ENCODE measurements around the gene RTF1.
"Not testable (repeated sequence)": the region's sequence is repeated elsewhere in the genome, so short reads cannot be mapped to it uniquely, and the experiment has no call there.

The RTF1 gene

GRCh38 chr15:41435037-41435786, 18.3 kb downstream of the RTF1 start:
- Histone ChIP-seq H3K4me1 (ENCODE audit: control insufficient read depth, insufficient read depth, low read length) (no peaks in the 10 kb centered on the region), H3K36me3 (ENCODE audit: control insufficient read depth, insufficient read depth, low read length) (no peaks in the 10 kb centered on the region), H3K4me3 (ENCODE audit: insufficient read depth, low read depth, low read length) (no peak overlapping the region), H3K27me3 (ENCODE audit: control insufficient read depth, insufficient read depth, low read length, poor library complexity, severe bottlenecking) (no peaks in the 10 kb centered on the region), H3K27ac (ENCODE audit: insufficient read depth, low read depth, low read length, poor library complexity, severe bottlenecking) (no peak overlapping the region), H3K9me3 (ENCODE audit: control insufficient read depth, low read length) (no peaks in the 10 kb centered on the region)
- 95 to 98% methylated on average over 4 of the region's 4 CpGs for WGBS, 2 experiments

DNA sequence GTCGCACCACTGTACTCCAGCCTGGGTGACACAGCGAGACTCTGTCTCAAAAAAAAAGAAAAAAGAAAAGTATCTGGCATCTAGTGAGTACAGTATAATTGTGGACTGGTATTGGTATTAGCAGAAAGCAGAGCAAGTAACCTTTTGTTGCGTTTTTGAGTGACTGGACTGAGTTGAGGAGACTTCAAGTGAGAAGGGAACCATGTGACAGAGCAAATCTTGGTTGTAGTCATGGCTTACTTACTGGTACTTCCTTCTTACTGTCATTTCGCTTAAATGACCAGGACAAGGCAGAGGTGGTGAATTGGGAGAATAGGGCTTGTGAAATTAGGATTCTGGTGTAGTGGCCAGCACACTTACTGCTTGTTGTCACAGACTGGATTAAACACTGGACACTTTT, 20.6 kb downstream of the RTF1 start:
- no peaks in the 10 kb centered on the region for H3K4me1 ChIP-seq (ENCODE audit: control insufficient read depth, insufficient read depth, low read length)
- H3K9me3 ChIP-seq (ENCODE audit: control insufficient read depth, low read length): no peaks in the 10 kb centered on the region
- H3K27me3 ChIP-seq (ENCODE audit: control insufficient read depth, insufficient read depth, low read length, poor library complexity, severe bottlenecking): no peaks in the 10 kb centered on the region
- H3K4me3 ChIP-seq (ENCODE audit: insufficient read depth, low read depth, low read length): no peak overlapping the region
- 90 to 97% methylated on average over 4 of the region's 4 CpGs for WGBS, 2 experiments
- H3K36me3 ChIP-seq (ENCODE audit: control insufficient read depth, insufficient read depth, low read length): no peaks in the 10 kb centered on the region
- no peak overlapping the region for H3K27ac ChIP-seq (ENCODE audit: insufficient read depth, low read depth, low read length, poor library complexity, severe bottlenecking)

GRCh38 chr15:41438206-41438605, 21.3 kb downstream of the RTF1 start:
- Histone ChIP-seq H3K9me3 (ENCODE audit: control insufficient read depth, low read length) (no peaks in the 10 kb centered on the region), H3K36me3 (ENCODE audit: control insufficient read depth, insufficient read depth, low read length) (peaks cover 3% of the 10 kb centered on the region), H3K27me3 (ENCODE audit: control insufficient read depth, insufficient read depth, low read length, poor library complexity, severe bottlenecking) (no peaks in the 10 kb centered on the region), H3K4me1 (ENCODE audit: control insufficient read depth, insufficient read depth, low read length) (no peaks in the 10 kb centered on the region), H3K4me3 (ENCODE audit: insufficient read depth, low read depth, low read length) (no peak overlapping the region), H3K27ac (ENCODE audit: insufficient read depth, low read depth, low read length, poor library complexity, severe bottlenecking) (no peak overlapping the region)
- whole genome bisulfite sequencing, 2 experiments: 95% methylated on average over 11 of the region's 11 CpGs

DNA sequence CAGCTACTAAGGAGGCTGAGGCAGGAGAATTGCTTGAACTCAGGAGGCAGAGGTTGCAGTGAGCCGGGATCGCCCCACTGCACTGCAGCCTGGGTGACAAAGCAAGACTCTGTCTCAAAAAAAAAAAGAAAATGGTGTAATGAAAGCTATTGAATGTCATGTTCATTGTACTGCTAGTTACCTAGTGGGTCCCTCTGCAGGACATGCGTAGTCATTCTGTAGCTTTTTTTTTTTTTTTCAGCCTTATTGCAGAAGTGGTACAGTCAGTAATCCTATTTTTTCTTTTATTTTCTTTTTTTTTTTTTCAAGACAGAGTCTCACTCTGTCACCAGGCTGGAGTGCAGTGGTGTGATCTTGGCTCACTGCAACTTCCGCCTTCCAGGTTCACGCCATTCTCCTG, 21.9 kb downstream of the RTF1 start:
- H3K27me3 ChIP-seq (ENCODE audit: control insufficient read depth, insufficient read depth, low read length, poor library complexity, severe bottlenecking); H3K36me3 ChIP-seq (ENCODE audit: control insufficient read depth, insufficient read depth, low read length); H3K4me1 ChIP-seq (ENCODE audit: control insufficient read depth, insufficient read depth, low read length); H3K27ac ChIP-seq (ENCODE audit: insufficient read depth, low read depth, low read length, poor library complexity, severe bottlenecking); H3K4me3 ChIP-seq (ENCODE audit: insufficient read depth, low read depth, low read length); H3K9me3 ChIP-seq (ENCODE audit: control insufficient read depth, low read length): not testable (repeated sequence)
- 90 to 96% methylated on average over 5 of the region's 5 CpGs for WGBS, 2 experiments

DNA sequence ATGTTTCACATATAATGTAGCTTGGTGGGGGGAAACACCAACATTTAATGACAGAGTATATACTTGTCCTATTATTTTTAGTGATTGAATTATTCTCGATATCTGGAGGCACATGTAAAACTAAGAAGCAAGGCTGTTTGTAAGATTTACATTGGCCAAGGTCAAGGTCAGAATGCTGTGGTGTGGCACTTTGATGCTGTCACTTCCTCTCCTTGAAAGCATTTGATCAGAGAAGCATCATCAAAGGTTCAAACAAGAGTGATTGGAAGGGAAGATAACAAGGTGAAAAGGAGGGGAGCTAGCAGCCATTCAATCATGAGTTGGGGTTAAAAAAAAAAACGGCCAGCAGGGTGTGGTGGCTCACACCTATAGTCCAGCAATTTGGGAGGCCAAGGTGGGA, 26.4 kb downstream of the RTF1 start:
- Histone ChIP-seq H3K9me3 (ENCODE audit: control insufficient read depth, low read length) (no peaks in the 10 kb centered on the region), H3K4me1 (ENCODE audit: control insufficient read depth, insufficient read depth, low read length) (no peaks in the 10 kb centered on the region), H3K4me3 (ENCODE audit: insufficient read depth, low read depth, low read length) (no peak overlapping the region), H3K27ac (ENCODE audit: insufficient read depth, low read depth, low read length, poor library complexity, severe bottlenecking) (no peak overlapping the region), H3K27me3 (ENCODE audit: control insufficient read depth, insufficient read depth, low read length, poor library complexity, severe bottlenecking) (no peaks in the 10 kb centered on the region), H3K36me3 (ENCODE audit: control insufficient read depth, insufficient read depth, low read length) (peaks cover 5% of the 10 kb centered on the region)
- WGBS, 2 experiments: 96 to 100% methylated on average over 2 of the region's 2 CpGs

- peaks cover 5% of the 10 kb centered on the region for H3K36me3 ChIP-seq (ENCODE audit: control insufficient read depth, insufficient read depth, low read length)
- H3K27me3 ChIP-seq (ENCODE audit: control insufficient read depth, insufficient read depth, low read length, poor library complexity, severe bottlenecking): no peaks in the 10 kb centered on the region
- H3K4me3 ChIP-seq (ENCODE audit: insufficient read depth, low read depth, low read length): no peak overlapping the region
- H3K27ac ChIP-seq (ENCODE audit: insufficient read depth, low read depth, low read length, poor library complexity, severe bottlenecking): no peak overlapping the region
- no peaks in the 10 kb centered on the region for H3K4me1 ChIP-seq (ENCODE audit: control insufficient read depth, insufficient read depth, low read length)
- no peaks in the 10 kb centered on the region for H3K9me3 ChIP-seq (ENCODE audit: control insufficient read depth, low read length)
Measured at GRCh38 chr15:41445399-41445798, 28.5 kb downstream of the RTF1 start.

DNA sequence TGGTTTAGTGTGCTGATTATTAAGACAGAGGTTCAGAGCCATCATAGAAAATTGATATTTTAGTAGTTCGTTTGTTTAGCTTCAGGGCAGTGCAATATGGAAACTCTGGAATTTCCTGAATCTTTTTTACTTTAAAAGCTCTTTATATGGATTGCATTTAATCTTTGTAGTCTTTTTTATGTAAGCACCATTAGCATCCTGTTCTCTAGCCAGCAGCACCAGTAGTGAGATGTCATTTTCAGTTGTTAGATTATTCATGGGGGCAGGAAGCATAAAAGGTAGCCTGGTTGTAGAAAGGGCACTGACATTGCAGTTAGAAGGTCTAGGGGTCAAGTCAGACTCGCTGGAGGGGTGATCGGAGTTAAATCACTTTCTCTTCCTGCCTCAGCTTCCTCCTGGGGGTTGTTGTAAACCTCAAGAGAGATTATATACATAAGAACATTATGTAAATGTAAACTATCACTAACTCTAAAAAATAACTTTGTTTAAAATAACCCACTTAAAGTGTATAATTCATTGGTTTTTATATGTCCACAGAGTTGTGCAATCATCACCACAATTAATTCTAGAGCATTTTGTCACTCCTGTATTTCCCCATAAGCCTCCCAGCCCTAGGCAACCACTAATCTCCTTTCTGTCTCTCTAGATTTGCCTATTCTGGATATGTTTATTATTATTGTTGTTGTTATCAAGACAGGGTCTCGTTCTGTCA, 45.3 kb downstream of the RTF1 start:
- Histone ChIP-seq H3K4me1 (ENCODE audit: control insufficient read depth, insufficient read depth, low read length) (no peaks in the 10 kb centered on the region), H3K36me3 (ENCODE audit: control insufficient read depth, insufficient read depth, low read length) (peaks cover 33% of the 10 kb centered on the region), H3K4me3 (ENCODE audit: insufficient read depth, low read depth, low read length) (no peak overlapping the region), H3K27me3 (ENCODE audit: control insufficient read depth, insufficient read depth, low read length, poor library complexity, severe bottlenecking) (no peaks in the 10 kb centered on the region), H3K9me3 (ENCODE audit: control insufficient read depth, low read length) (no peaks in the 10 kb centered on the region), H3K27ac (ENCODE audit: insufficient read depth, low read depth, low read length, poor library complexity, severe bottlenecking) (no peak overlapping the region)
- whole genome bisulfite sequencing, 2 experiments: 98 to 99% methylated on average over 4 of the region's 4 CpGs

DNA sequence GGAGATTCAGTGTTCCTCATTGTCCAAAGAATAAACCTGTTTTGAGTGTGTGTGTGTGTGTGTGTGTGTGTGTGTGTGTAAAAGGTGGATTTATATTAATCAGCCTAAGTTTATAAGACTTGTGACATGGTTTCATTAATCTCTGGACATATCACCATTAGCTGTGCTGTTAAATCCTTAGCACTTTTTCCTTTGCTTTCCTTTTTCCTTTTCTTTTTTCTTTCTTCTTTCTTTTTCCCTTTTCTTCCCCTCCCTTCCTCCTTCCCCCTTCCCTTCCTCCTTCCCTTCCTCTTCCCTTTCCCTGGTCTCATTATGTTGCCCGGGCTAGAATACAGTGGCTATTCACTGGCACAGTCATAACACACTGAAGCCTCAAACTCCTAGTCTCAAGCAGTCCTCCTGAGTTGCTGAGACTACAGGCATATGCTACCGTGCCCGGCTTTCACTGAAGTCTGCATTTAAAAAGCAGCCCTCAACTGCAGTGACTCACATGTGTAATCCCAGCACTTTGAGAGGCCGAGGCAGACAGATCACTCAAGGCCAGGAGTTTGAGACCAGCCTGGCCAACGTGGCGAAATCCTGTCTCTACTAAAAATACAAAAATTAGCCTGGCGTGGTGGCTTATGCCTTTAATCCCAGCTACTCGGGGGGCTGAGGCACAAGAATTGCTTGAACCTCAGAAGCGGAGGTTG, 48.1 kb downstream of the RTF1 start:
- Histone ChIP-seq H3K4me1 (ENCODE audit: control insufficient read depth, insufficient read depth, low read length) (no peaks in the 10 kb centered on the region), H3K9me3 (ENCODE audit: control insufficient read depth, low read length) (no peaks in the 10 kb centered on the region), H3K27me3 (ENCODE audit: control insufficient read depth, insufficient read depth, low read length, poor library complexity, severe bottlenecking) (no peaks in the 10 kb centered on the region), H3K4me3 (ENCODE audit: insufficient read depth, low read depth, low read length) (no peak overlapping the region), H3K36me3 (ENCODE audit: control insufficient read depth, insufficient read depth, low read length) (peaks cover 42% of the 10 kb centered on the region), H3K27ac (ENCODE audit: insufficient read depth, low read depth, low read length, poor library complexity, severe bottlenecking) (no peak overlapping the region)
- 88 to 91% methylated on average over 9 of the region's 9 CpGs for WGBS, 2 experiments

DNA sequence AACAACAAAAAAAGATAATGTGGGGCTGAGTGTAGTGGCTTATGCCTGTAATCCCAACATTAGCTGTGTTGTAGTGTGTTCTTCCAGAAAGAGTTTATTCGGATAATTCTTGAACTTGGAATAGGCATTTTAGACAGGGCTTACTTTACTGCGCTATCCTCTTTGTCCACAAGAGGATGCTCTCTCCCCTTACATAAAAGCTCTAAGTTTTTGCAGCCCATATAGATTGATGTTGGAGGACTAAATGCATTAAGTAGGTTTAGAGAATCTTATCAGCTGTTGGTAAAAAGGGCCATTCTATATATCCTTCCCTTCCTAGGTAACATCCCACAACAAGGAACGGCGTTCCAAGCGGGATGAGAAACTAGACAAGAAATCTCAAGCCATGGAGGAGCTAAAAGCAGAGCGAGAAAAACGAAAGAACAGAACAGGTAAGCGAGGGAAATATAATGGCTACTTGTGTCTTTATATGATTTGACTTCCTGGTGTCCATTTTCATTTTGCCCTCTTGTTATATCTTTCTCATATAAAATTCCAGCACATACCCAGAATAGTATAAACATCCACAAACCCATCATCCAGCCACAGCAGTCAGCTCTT, 49.0 kb downstream of the RTF1 start:
- peaks cover 45% of the 10 kb centered on the region for H3K36me3 ChIP-seq (ENCODE audit: control insufficient read depth, insufficient read depth, low read length)
- WGBS, 2 experiments: 96 to 97% methylated on average over 8 of the region's 8 CpGs

DNA sequence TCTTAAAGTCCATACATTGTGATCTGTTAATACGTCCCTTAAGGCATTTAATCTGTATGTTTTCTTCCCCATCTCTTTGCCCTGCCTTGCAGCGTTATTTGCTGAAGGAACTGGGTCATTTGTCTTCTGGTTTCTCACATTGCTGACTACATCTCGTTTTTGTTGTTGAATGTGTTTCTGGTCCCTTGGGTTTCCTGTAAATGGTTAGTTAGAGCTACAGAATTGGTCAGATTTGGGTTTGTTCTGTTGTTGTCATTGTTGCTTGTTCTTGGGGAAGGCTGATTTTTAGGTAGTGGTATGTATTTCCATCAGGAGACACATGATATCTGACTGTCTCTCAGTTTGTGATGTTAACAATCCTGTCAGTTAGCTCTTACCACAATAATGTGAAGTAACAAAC, 49.8 kb downstream of the RTF1 start:
- Histone ChIP-seq H3K27me3 (ENCODE audit: control insufficient read depth, insufficient read depth, low read length, poor library complexity, severe bottlenecking) (no peaks in the 10 kb centered on the region), H3K4me3 (ENCODE audit: insufficient read depth, low read depth, low read length) (no peak overlapping the region), H3K27ac (ENCODE audit: insufficient read depth, low read depth, low read length, poor library complexity, severe bottlenecking) (no peak overlapping the region), H3K36me3 (ENCODE audit: control insufficient read depth, insufficient read depth, low read length) (peaks cover 50% of the 10 kb centered on the region), H3K9me3 (ENCODE audit: control insufficient read depth, low read length) (no peaks in the 10 kb centered on the region), H3K4me1 (ENCODE audit: control insufficient read depth, insufficient read depth, low read length) (no peaks in the 10 kb centered on the region)
- 96% methylated on average over 3 of the region's 3 CpGs for WGBS, 2 experiments

More for the DNA sequence above, 49.0 kb downstream of the RTF1 start:
- no peak overlapping the region for H3K27ac ChIP-seq (ENCODE audit: insufficient read depth, low read depth, low read length, poor library complexity, severe bottlenecking)
- no peaks in the 10 kb centered on the region for H3K9me3 ChIP-seq (ENCODE audit: control insufficient read depth, low read length)
- no peak overlapping the region for H3K4me3 ChIP-seq (ENCODE audit: insufficient read depth, low read depth, low read length)
- no peaks in the 10 kb centered on the region for H3K27me3 ChIP-seq (ENCODE audit: control insufficient read depth, insufficient read depth, low read length, poor library complexity, severe bottlenecking)
- no peaks in the 10 kb centered on the region for H3K4me1 ChIP-seq (ENCODE audit: control insufficient read depth, insufficient read depth, low read length)
